Measurements from ENCODE around the gene GNAS-AS1.

Gene GNAS-AS1

GRCh38 chr20:58877050-58877975 lies 26.6 kb upstream of the GNAS-AS1 start:
- Histone ChIP-seq H3K27me3 (ENCODE audit: insufficient read depth, low read depth, severe bottlenecking) (no peaks in the 10 kb centered on the region), H3K36me3 (no peaks in the 10 kb centered on the region), H3K27ac (no peak overlapping the region), H3K4me3 (ENCODE audit: low read depth, low read length) (no peak overlapping the region), H3K9me3 (ENCODE audit: severe bottlenecking) (no peaks in the 10 kb centered on the region)
- no peak for TF ChIP-seq CTCF (IDR thresholded peaks at IDR 0.05; ENCODE audit: low read depth, low read length)
- DNase-seq = peak; percentile 31

DNA sequence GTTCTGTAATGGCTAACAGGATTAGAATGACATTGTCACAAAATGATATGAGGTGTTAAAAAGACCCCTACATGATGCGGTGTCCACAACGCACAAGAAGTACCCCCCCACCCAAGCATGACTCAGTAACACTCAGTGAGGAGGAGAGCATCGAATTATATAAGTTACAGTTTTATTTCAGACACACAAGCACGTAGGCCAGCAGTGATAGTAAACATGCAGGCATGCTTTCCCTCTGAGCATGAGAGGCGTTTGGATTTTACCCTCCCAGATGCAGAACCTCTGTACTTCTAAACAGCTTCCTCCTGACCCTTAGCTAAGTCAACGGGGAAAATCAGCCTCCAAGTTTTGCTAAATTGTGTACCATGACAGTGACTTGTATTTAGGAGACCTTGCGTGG lies 25.7 kb upstream of the GNAS-AS1 start:
- Histone ChIP-seq H3K4me3 (ENCODE audit: low read depth, low read length) (no peak overlapping the region), H3K27ac (no peak overlapping the region), H3K36me3 (no peaks in the 10 kb centered on the region), H3K27me3 (ENCODE audit: insufficient read depth, low read depth, severe bottlenecking) (no peaks in the 10 kb centered on the region), H3K9me3 (ENCODE audit: severe bottlenecking) (no peaks in the 10 kb centered on the region)
- TF ChIP-seq CTCF (IDR thresholded peaks at IDR 0.05; ENCODE audit: low read depth, low read length) = no peak
- no peak for DNase-seq

- Histone ChIP-seq H3K4me3 (ENCODE audit: low read depth, low read length) (no peak overlapping the region), H3K27ac (peak overlapping the region; percentile 32), H3K9me3 (ENCODE audit: severe bottlenecking) (no peaks in the 10 kb centered on the region), H3K36me3 (no peaks in the 10 kb centered on the region), H3K27me3 (ENCODE audit: insufficient read depth, low read depth, severe bottlenecking) (no peaks in the 10 kb centered on the region)
- peak; percentile 26 for DNase-seq
- no peak for TF ChIP-seq CTCF (IDR thresholded peaks at IDR 0.05; ENCODE audit: low read depth, low read length)
These were observed 24.9 kb upstream of the GNAS-AS1 start for GRCh38 chr20:58875541-58876134.

DNA sequence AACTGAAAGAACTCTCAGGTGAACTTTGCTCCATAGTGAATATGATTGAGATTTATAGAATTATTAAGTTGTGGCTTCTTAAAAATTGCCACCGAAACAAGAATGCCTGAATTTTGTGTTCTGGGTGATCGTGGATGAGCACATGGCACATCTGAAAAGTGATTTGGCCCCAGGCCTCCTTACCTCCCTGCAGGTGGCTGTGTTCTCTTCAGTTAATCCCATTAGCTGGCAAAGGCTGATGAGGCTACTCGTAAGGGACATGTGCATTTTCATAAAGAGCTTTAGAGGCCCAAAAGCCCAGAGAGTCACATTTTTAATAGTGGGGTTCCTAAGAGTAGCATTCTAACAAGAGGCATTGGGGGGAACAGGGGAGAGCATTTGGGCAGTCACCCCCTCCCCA lies 24.4 kb upstream of the GNAS-AS1 start:
- H3K27me3 ChIP-seq (ENCODE audit: insufficient read depth, low read depth, severe bottlenecking) = no peaks in the 10 kb centered on the region
- H3K4me3 ChIP-seq (ENCODE audit: low read depth, low read length) = no peak overlapping the region
- H3K27ac ChIP-seq = peak overlapping the region; percentile 32
- peak; percentile 37 for DNase-seq
- no peaks in the 10 kb centered on the region for H3K36me3 ChIP-seq
- TF ChIP-seq CTCF (IDR thresholded peaks at IDR 0.05; ENCODE audit: low read depth, low read length) = no peak
- no peaks in the 10 kb centered on the region for H3K9me3 ChIP-seq (ENCODE audit: severe bottlenecking)

GRCh38 chr20:58874469-58874868 lies 23.8 kb upstream of the GNAS-AS1 start:
- no peak for DNase-seq
- no peak overlapping the region for H3K27ac ChIP-seq
- H3K27me3 ChIP-seq (ENCODE audit: insufficient read depth, low read depth, severe bottlenecking) = no peaks in the 10 kb centered on the region
- H3K4me3 ChIP-seq (ENCODE audit: low read depth, low read length) = no peak overlapping the region
- TF ChIP-seq CTCF (IDR thresholded peaks at IDR 0.05; ENCODE audit: low read depth, low read length) = no peak
- H3K9me3 ChIP-seq (ENCODE audit: severe bottlenecking) = no peaks in the 10 kb centered on the region
- H3K36me3 ChIP-seq = no peaks in the 10 kb centered on the region

All from WERI-Rb-1 (cell line).